ENCODE measurements around the gene ZHX3.

ZHX3 gene

GRCh38 chr20:41279546-41280225, 37.8 kb downstream of the ZHX3 start:
- no peak overlapping the region for H3K27ac ChIP-seq
- no peak overlapping the region for H2AFZ ChIP-seq
- H3K36me3 ChIP-seq (ENCODE audit: control insufficient read depth, insufficient read depth, low read length), result no peaks in the 10 kb centered on the region
- no peak overlapping the region for H3K9ac ChIP-seq
- H3K79me2 ChIP-seq, result peaks cover 40% of the 10 kb centered on the region
- TF ChIP-seq, protein P1, sequence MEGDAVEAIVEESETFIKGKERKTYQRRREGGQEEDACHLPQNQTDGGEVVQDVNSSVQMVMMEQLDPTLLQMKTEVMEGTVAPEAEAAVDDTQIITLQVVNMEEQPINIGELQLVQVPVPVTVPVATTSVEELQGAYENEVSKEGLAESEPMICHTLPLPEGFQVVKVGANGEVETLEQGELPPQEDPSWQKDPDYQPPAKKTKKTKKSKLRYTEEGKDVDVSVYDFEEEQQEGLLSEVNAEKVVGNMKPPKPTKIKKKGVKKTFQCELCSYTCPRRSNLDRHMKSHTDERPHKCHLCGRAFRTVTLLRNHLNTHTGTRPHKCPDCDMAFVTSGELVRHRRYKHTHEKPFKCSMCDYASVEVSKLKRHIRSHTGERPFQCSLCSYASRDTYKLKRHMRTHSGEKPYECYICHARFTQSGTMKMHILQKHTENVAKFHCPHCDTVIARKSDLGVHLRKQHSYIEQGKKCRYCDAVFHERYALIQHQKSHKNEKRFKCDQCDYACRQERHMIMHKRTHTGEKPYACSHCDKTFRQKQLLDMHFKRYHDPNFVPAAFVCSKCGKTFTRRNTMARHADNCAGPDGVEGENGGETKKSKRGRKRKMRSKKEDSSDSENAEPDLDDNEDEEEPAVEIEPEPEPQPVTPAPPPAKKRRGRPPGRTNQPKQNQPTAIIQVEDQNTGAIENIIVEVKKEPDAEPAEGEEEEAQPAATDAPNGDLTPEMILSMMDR (IDR thresholded peaks at IDR 0.05), result no peak
- H3K4me3 ChIP-seq (ENCODE audit: low read depth, low read length), result no peak overlapping the region
- no peaks in the 10 kb centered on the region for H3K4me1 ChIP-seq
- no peaks in the 10 kb centered on the region for H3K9me3 ChIP-seq (ENCODE audit: control insufficient read depth, low read length)
- H3K4me2 ChIP-seq (ENCODE audit: low read length), result no peak overlapping the region
- no peaks in the 10 kb centered on the region for H3K27me3 ChIP-seq (ENCODE audit: control insufficient read depth, insufficient read depth, low read length)

DNA sequence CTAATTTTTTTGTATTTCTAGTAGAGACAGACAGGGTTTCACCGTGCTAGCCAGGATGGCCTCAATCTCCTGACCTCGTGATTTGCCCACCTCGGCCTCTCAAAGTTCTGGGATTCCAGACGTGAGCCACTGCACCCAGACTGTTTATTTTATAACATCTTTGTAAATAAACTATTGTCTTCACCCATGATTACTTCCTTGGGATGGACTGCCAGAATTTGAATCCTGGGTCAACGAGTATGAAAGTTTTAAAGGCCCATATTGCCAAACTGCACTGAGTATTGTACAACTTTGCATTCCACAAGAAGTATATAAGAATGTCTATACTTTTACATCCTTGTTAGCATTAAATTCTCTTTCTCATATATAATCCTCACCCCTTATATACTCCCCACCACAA, 38.6 kb downstream of the ZHX3 start:
- Histone ChIP-seq H2AFZ (no peak overlapping the region), H3K4me3 (ENCODE audit: low read depth, low read length) (no peak overlapping the region), H3K9me3 (ENCODE audit: control insufficient read depth, low read length) (no peaks in the 10 kb centered on the region), H3K27ac (no peak overlapping the region), H3K9ac (no peak overlapping the region), H3K4me1 (no peaks in the 10 kb centered on the region), H3K79me2 (peaks cover 34% of the 10 kb centered on the region), H3K27me3 (ENCODE audit: control insufficient read depth, insufficient read depth, low read length) (no peaks in the 10 kb centered on the region), H3K36me3 (ENCODE audit: control insufficient read depth, insufficient read depth, low read length) (no peaks in the 10 kb centered on the region), H3K4me2 (ENCODE audit: low read length) (no peak overlapping the region)
- TF ChIP-seq, protein P1 (IDR thresholded peaks at IDR 0.05), result no peak

GRCh38 chr20:41277049-41277448, 40.5 kb downstream of the ZHX3 start:
- Histone ChIP-seq H3K4me1 (no peaks in the 10 kb centered on the region), H2AFZ (no peak overlapping the region), H3K4me3 (ENCODE audit: low read depth, low read length) (no peak overlapping the region), H3K27me3 (ENCODE audit: control insufficient read depth, insufficient read depth, low read length) (no peaks in the 10 kb centered on the region), H3K27ac (no peak overlapping the region), H3K9me3 (ENCODE audit: control insufficient read depth, low read length) (no peaks in the 10 kb centered on the region), H3K79me2 (peaks cover 25% of the 10 kb centered on the region), H3K4me2 (ENCODE audit: low read length) (no peak overlapping the region), H3K36me3 (ENCODE audit: control insufficient read depth, insufficient read depth, low read length) (no peaks in the 10 kb centered on the region), H3K9ac (no peak overlapping the region)
- TF ChIP-seq, protein P1 (IDR thresholded peaks at IDR 0.05), result no peak

- Histone ChIP-seq H3K4me2 (ENCODE audit: low read length) (no peak overlapping the region), H3K4me1 (no peaks in the 10 kb centered on the region), H3K9ac (no peak overlapping the region), H3K36me3 (ENCODE audit: control insufficient read depth, insufficient read depth, low read length) (no peaks in the 10 kb centered on the region), H3K9me3 (ENCODE audit: control insufficient read depth, low read length) (no peaks in the 10 kb centered on the region), H3K27me3 (ENCODE audit: control insufficient read depth, insufficient read depth, low read length) (no peaks in the 10 kb centered on the region), H2AFZ (no peak overlapping the region), H3K27ac (no peak overlapping the region), H3K79me2 (peaks cover 18% of the 10 kb centered on the region), H3K4me3 (ENCODE audit: low read depth, low read length) (no peak overlapping the region)
- TF ChIP-seq, protein P1 (IDR thresholded peaks at IDR 0.05), result no peak
Measured at GRCh38 chr20:41276317-41276751, 41.2 kb downstream of the ZHX3 start.

DNA sequence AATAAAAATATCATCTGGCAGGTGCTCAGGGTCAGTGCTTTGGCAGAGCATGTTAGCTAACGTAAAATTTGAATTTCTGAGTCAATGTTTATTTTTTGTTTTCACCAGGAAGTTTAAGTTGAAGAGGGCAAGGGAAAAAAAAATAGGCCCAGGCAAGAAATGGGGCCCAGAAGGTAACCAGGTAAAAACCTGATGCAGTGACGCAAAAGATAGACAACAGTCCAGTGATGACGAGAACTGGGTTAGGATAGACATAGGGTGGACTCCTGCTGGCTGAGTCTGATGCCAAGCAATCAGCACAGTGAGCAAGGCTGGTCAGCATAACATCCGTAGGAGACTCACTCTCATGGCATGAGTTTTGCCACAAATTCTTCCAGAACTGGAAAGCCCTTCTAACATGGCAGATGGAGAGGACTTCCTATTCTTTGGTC, 42.2 kb downstream of the ZHX3 start:
- no peak overlapping the region for H2AFZ ChIP-seq
- H3K9me3 ChIP-seq (ENCODE audit: control insufficient read depth, low read length), result no peaks in the 10 kb centered on the region
- no peaks in the 10 kb centered on the region for H3K36me3 ChIP-seq (ENCODE audit: control insufficient read depth, insufficient read depth, low read length)
- no peak overlapping the region for H3K4me3 ChIP-seq (ENCODE audit: low read depth, low read length)
- TF ChIP-seq, protein P1 (IDR thresholded peaks at IDR 0.05), result no peak
- no peak overlapping the region for H3K27ac ChIP-seq
- no peaks in the 10 kb centered on the region for H3K27me3 ChIP-seq (ENCODE audit: control insufficient read depth, insufficient read depth, low read length)
- peaks cover 18% of the 10 kb centered on the region for H3K79me2 ChIP-seq
- no peaks in the 10 kb centered on the region for H3K4me1 ChIP-seq
- H3K4me2 ChIP-seq (ENCODE audit: low read length), result no peak overlapping the region
- H3K9ac ChIP-seq, result no peak overlapping the region
